ENCODE results near the gene BANF2. TPM values are rescaled to one million over a fixed set of nuclear protein-coding genes. Genes with fewer than 3 reads are reported as not detected.

The BANF2 gene
- total RNA-seq, 1 donor from 2014 or later = not detected

- Histone ChIP-seq H3K27me3 (ENCODE audit: control insufficient read depth, insufficient read depth, low read length) (no peaks in the 10 kb centered on the region), H3K36me3 (ENCODE audit: control insufficient read depth, insufficient read depth, low read length) (no peaks in the 10 kb centered on the region), H3K4me3 (ENCODE audit: low read depth, low read length) (no peak overlapping the region)
- DNase-seq (ENCODE audit: low read depth) = no peak
- TF ChIP-seq CTCF (IDR thresholded peaks at IDR 0.05; ENCODE audit: insufficient read depth, low read length, poor library complexity, severe bottlenecking) = no peak
Measured at GRCh38 chr20:17696287-17696686, 3.5 kb upstream of the BANF2 start.

- Histone ChIP-seq H3K36me3 (ENCODE audit: control insufficient read depth, insufficient read depth, low read length) (no peaks in the 10 kb centered on the region), H3K4me3 (ENCODE audit: low read depth, low read length) (no peak overlapping the region), H3K27me3 (ENCODE audit: control insufficient read depth, insufficient read depth, low read length) (no peaks in the 10 kb centered on the region)
- DNase-seq (ENCODE audit: low read depth) = no peak
- no peak for TF ChIP-seq CTCF (IDR thresholded peaks at IDR 0.05; ENCODE audit: insufficient read depth, low read length, poor library complexity, severe bottlenecking)
Measured at GRCh38 chr20:17697171-17697570, 2.6 kb upstream of the BANF2 start.

DNA sequence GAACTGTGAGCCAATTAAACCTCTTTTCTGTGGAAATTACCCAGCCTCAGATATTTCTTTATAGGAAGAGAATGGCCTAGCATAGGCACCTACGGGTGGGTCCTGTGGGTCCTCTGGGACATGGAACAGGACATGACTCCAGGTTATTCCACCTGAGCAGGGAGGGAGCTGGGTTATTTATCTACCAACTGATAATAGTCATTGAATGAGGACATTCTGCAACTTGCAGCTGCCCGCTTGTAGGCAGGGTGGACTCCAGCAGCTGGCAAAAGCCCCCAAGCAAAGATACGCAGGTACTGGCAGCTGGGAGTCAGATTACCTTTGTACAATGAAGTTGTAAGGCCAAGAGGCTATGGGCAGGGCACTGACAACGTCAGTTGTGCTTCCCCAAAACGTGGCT, 1.4 kb upstream of the BANF2 start:
- Histone ChIP-seq H3K36me3 (ENCODE audit: control insufficient read depth, insufficient read depth, low read length) (no peaks in the 10 kb centered on the region), H3K27me3 (ENCODE audit: control insufficient read depth, insufficient read depth, low read length) (no peaks in the 10 kb centered on the region), H3K4me3 (ENCODE audit: low read depth, low read length) (no peak overlapping the region)
- TF ChIP-seq CTCF (IDR thresholded peaks at IDR 0.05; ENCODE audit: insufficient read depth, low read length, poor library complexity, severe bottlenecking) = no peak
- no peak for DNase-seq (ENCODE audit: low read depth)

GRCh38 chr20:17700637-17701036, 871 bp downstream of the BANF2 start:
- no peak for TF ChIP-seq CTCF (IDR thresholded peaks at IDR 0.05; ENCODE audit: insufficient read depth, low read length, poor library complexity, severe bottlenecking)
- Histone ChIP-seq H3K36me3 (ENCODE audit: control insufficient read depth, insufficient read depth, low read length) (no peaks in the 10 kb centered on the region), H3K27me3 (ENCODE audit: control insufficient read depth, insufficient read depth, low read length) (no peaks in the 10 kb centered on the region), H3K4me3 (ENCODE audit: low read depth, low read length) (no peak overlapping the region)
- no peak for DNase-seq (ENCODE audit: low read depth)

- H3K36me3 ChIP-seq (ENCODE audit: control insufficient read depth, insufficient read depth, low read length) = no peaks in the 10 kb centered on the region
- H3K4me3 ChIP-seq (ENCODE audit: low read depth, low read length) = no peak overlapping the region
- TF ChIP-seq CTCF (IDR thresholded peaks at IDR 0.05; ENCODE audit: insufficient read depth, low read length, poor library complexity, severe bottlenecking) = no peak
- no peaks in the 10 kb centered on the region for H3K27me3 ChIP-seq (ENCODE audit: control insufficient read depth, insufficient read depth, low read length)
- DNase-seq (ENCODE audit: low read depth) = no peak
Measured at GRCh38 chr20:17701826-17702225, 2.1 kb downstream of the BANF2 start.

GRCh38 chr20:17704589-17705317, 5.0 kb downstream of the BANF2 start:
- DNase-seq (ENCODE audit: low read depth) = no peak
- no peaks in the 10 kb centered on the region for H3K36me3 ChIP-seq (ENCODE audit: control insufficient read depth, insufficient read depth, low read length)
- TF ChIP-seq CTCF (IDR thresholded peaks at IDR 0.05; ENCODE audit: insufficient read depth, low read length, poor library complexity, severe bottlenecking) = no peak

More at GRCh38 chr20:17704589-17705317, 5.0 kb downstream of the BANF2 start:
- no peak overlapping the region for H3K4me3 ChIP-seq (ENCODE audit: low read depth, low read length)
- no peaks in the 10 kb centered on the region for H3K27me3 ChIP-seq (ENCODE audit: control insufficient read depth, insufficient read depth, low read length)

All from kidney epithelial cell (primary cell).